H1 (cell line): ENCODE results near the gene ST8SIA4. TPM values are rescaled to one million over a fixed set of nuclear protein-coding genes. Genes with fewer than 3 reads are reported as not detected.

ENCODE experiments used
- CTCF ChIA-PET: fragments of 300-600 bp; sonication (Branson Sonifier 250); formaldehyde crosslinking; loops from one replicate; lab custom pipeline; 2021; ENCODE audit not compliant: partially characterized antibody; lab: Charles Lee
- POLR2A ChIA-PET: fragments of 300-600 bp; sonication (Branson Sonifier 250); formaldehyde crosslinking; loops from one replicate; lab custom pipeline; 2021; ENCODE audit warnings: inconsistent platforms; ENCODE audit not compliant: partially characterized antibody; lab: Charles Lee
- DNase-seq, 2 experiments: peaks; one replicate each; pipeline versions ENCODE4 v3.0.0 to v3.0.0-alpha.2; 2010 to 2022; ENCODE audit warnings: low spot score in 2 of 2, low read depth in 1 of 2, mixed read lengths in 1 of 2
- FAIRE-seq: peaks from 2 replicates; lab custom pipeline; 2011; peaks lifted over from hg19 to GRCh38; lab: Jason Lieb, UNC
- H2AFZ ChIP-seq: 2 replicates; pipeline ENCODE4 v1.8.1; 2012; ENCODE audit warnings: low read length, inconsistent platforms
- H2AK5ac ChIP-seq: 2 replicates; pipeline ENCODE4 v1.6.1; 2013; ENCODE audit warnings: low read depth, low read length
- H2BK120ac ChIP-seq: replicated peaks from 2 replicates; pipeline ENCODE3; 2013; ENCODE audit warnings: low read depth, low read length, inconsistent platforms
- H2BK12ac ChIP-seq: 2 replicates; pipeline ENCODE4 v1.6.1; 2013; ENCODE audit warnings: low read depth, low read length
- H2BK15ac ChIP-seq: 2 replicates; pipeline ENCODE4 v1.6.1; 2013; ENCODE audit warnings: low read length
- H2BK20ac ChIP-seq: 2 replicates; pipeline ENCODE4 v1.6.1; 2013; ENCODE audit warnings: low read length
- H2BK5ac ChIP-seq: 2 replicates; pipeline ENCODE4 v1.6.1; 2013; ENCODE audit warnings: low read depth, low read length
- H3K14ac ChIP-seq: 2 replicates; pipeline ENCODE4 v1.6.1; 2013; ENCODE audit warnings: inconsistent platforms; ENCODE audit not compliant: insufficient read length
- H3K18ac ChIP-seq: 2 replicates; pipeline ENCODE4 v1.6.1; 2013; ENCODE audit warnings: low read length; ENCODE audit errors: extremely low read depth
- H3K23ac ChIP-seq: 2 replicates; pipeline ENCODE4 v1.6.1; 2013; ENCODE audit warnings: inconsistent platforms; ENCODE audit not compliant: insufficient read length
- H3K23me2 ChIP-seq: 2 replicates; pipeline ENCODE4 v1.6.1; 2013; ENCODE audit warnings: low read depth, low read length
- H3K27ac ChIP-seq: 2 replicates; pipeline ENCODE4 v1.6.1; 2011; ENCODE audit warnings: low read depth, low read length, inconsistent platforms
- H3K27me3 ChIP-seq, 4 experiments: replicated peaks in 1 of 4; 1 replicate in 1 of 4; 2 replicates in 3 of 4; pipeline versions ENCODE4 v1.6.1 to v1.8.1; 2011 to 2013; ENCODE audit warnings: low read length in 3 of 4, mild to moderate bottlenecking in 3 of 4, inconsistent platforms in 2 of 4, mixed read lengths in 2 of 4, moderate library complexity in 1 of 4; ENCODE audit not compliant: control insufficient read depth in 3 of 4, insufficient read depth in 3 of 4; ENCODE audit errors: extremely low read depth in 1 of 4
- H3K36me3 ChIP-seq, 4 experiments: 2 replicates each; pipeline versions ENCODE4 v1.6.1 to v1.8.1; 2011 to 2013; ENCODE audit warnings: mild to moderate bottlenecking in 4 of 4, low read length in 3 of 4, moderate library complexity in 2 of 4, control low read depth in 1 of 4, inconsistent platforms in 1 of 4; ENCODE audit not compliant: insufficient read depth in 4 of 4, control insufficient read depth in 2 of 4
- H3K4ac ChIP-seq: replicated peaks from 2 replicates; pipeline ENCODE3; 2013; ENCODE audit warnings: low read length, low read depth, mixed read lengths, inconsistent platforms; ENCODE audit not compliant: insufficient read length
- H3K4me1 ChIP-seq, 4 experiments: replicated peaks in 1 of 4; 1 replicate in 1 of 4; 2 replicates in 3 of 4; pipeline versions ENCODE4 v1.6.1 to v1.8.1; 2011 to 2013; ENCODE audit warnings: low read length in 3 of 4, inconsistent platforms in 2 of 4, mixed read lengths in 1 of 4; ENCODE audit not compliant: insufficient read depth in 4 of 4, control insufficient read depth in 3 of 4
- H3K4me2 ChIP-seq, 2 experiments: 2 replicates each; pipeline versions ENCODE4 v1.6.1 to v1.8.1; 2011 to 2013; ENCODE audit warnings: low read depth in 2 of 2, low read length in 2 of 2, control low read depth in 1 of 2, inconsistent platforms in 1 of 2, mild to moderate bottlenecking in 1 of 2; ENCODE audit not compliant: insufficient read depth in 1 of 2
- H3K4me3 ChIP-seq, 4 experiments: fragments of 200-600, 300-600 bp in 1 of 4; sonication (generic), shearing (Covaris generic), sonication (Bioruptor Twin) in 1 of 4; 2 replicates each; pipeline versions ENCODE4 v1.5.1 to v1.8.1; 2011 to 2016; ENCODE audit warnings: low read length in 4 of 4, low read depth in 3 of 4, control low read depth in 2 of 4, inconsistent platforms in 2 of 4, mild to moderate bottlenecking in 2 of 4, mixed read lengths in 1 of 4, moderate library complexity in 1 of 4; ENCODE audit not compliant: insufficient read depth in 2 of 4; ENCODE audit errors: extremely low read depth in 1 of 4
- H3K56ac ChIP-seq: replicated peaks from 2 replicates; pipeline ENCODE3; 2013; ENCODE audit warnings: low read depth, mild to moderate bottlenecking, mixed read lengths, low read length, inconsistent platforms; ENCODE audit not compliant: insufficient read length
- H3K79me1 ChIP-seq: 2 replicates; pipeline ENCODE4 v1.6.1; 2013; ENCODE audit warnings: low read depth, low read length, control low read depth
- H3K79me2 ChIP-seq, 2 experiments: 2 replicates each; pipeline versions ENCODE4 v1.6.1 to v1.8.1; 2012 to 2013; ENCODE audit warnings: low read length in 2 of 2, mild to moderate bottlenecking in 2 of 2, inconsistent platforms in 1 of 2; ENCODE audit not compliant: insufficient read depth in 2 of 2, control insufficient read depth in 1 of 2
- H3K9ac ChIP-seq, 4 experiments: replicated peaks in 1 of 4; 1 replicate in 1 of 4; 2 replicates in 3 of 4; pipeline versions ENCODE4 v1.6.1 to v1.8.1; 2011 to 2013; ENCODE audit warnings: low read depth in 3 of 4, low read length in 3 of 4, control low read depth in 2 of 4, mild to moderate bottlenecking in 2 of 4, moderate library complexity in 2 of 4, inconsistent platforms in 1 of 4; ENCODE audit errors: extremely low read depth in 1 of 4
- H3K9me3 ChIP-seq, 2 experiments: 2 replicates each; pipeline versions ENCODE4 v1.6.1 to v1.8.1; 2012 to 2013; ENCODE audit warnings: mild to moderate bottlenecking in 2 of 2, moderate library complexity in 2 of 2, control low read depth in 1 of 2, inconsistent platforms in 1 of 2, low read depth in 1 of 2, low read length in 1 of 2, mixed read lengths in 1 of 2; ENCODE audit not compliant: insufficient read depth in 2 of 2
- H4K20me1 ChIP-seq, 2 experiments: replicated peaks in 1 of 2; 2 replicates each; pipeline versions ENCODE3 to v1.8.1; 2011 to 2013; ENCODE audit warnings: inconsistent platforms in 2 of 2, low read length in 2 of 2, mild to moderate bottlenecking in 1 of 2; ENCODE audit not compliant: insufficient read depth in 2 of 2, control insufficient read depth in 1 of 2
- H4K5ac ChIP-seq: 2 replicates; pipeline ENCODE4 v1.6.1; 2013; ENCODE audit warnings: low read length, low read depth, mixed read lengths, inconsistent platforms; ENCODE audit not compliant: insufficient read length
- H4K8ac ChIP-seq: 2 replicates; pipeline ENCODE4 v1.8.0; 2013; ENCODE audit warnings: mild to moderate bottlenecking, moderate library complexity, low read length, inconsistent platforms; ENCODE audit not compliant: insufficient read depth; ENCODE audit errors: extremely low read depth
- H4K91ac ChIP-seq: replicated peaks from 2 replicates; pipeline ENCODE3; 2013; ENCODE audit warnings: low read length, mixed read lengths, inconsistent platforms; ENCODE audit not compliant: insufficient read length
- BRCA1 ChIP-seq: IDR thresholded peaks from 2 replicates; pipeline ENCODE4 v1.6.1; 2012; ENCODE audit warnings: low read depth, low read length, improper control_type of control experiment
- CBX5 ChIP-seq: fragments of 300-800, 300-1000 bp; sonication (generic); IDR thresholded peaks from 2 replicates; pipeline ENCODE4 v1.7.1; 2016; ENCODE audit warnings: antibody characterized with exemption, low read length, low read depth
- CBX8 ChIP-seq: fragments of 300-800, 300-1000 bp; sonication (generic); IDR thresholded peaks from 2 replicates; pipeline ENCODE4 v1.7.1; 2016; ENCODE audit warnings: low read depth, low read length, borderline replicate concordance
- CHD1 ChIP-seq: IDR thresholded peaks from 2 replicates; pipeline ENCODE4 v1.6.1; 2012; ENCODE audit warnings: low read depth, low read length, improper control_type of control experiment
- POLR2A ChIP-seq, 2 experiments: IDR thresholded peaks; 1 replicate in 1 of 2; 2 replicates in 1 of 2; pipeline ENCODE4 v1.6.1; 2011; ENCODE audit warnings: low read depth in 2 of 2, low read length in 2 of 2, mild to moderate bottlenecking in 2 of 2; ENCODE audit errors: control extremely low read depth in 1 of 2
- POU5F1 ChIP-seq: IDR thresholded peaks from 2 replicates; pipeline ENCODE4 v1.6.1; 2011; ENCODE audit warnings: low read depth, mild to moderate bottlenecking, low read length, moderate library complexity
- SIX5 ChIP-seq: IDR thresholded peaks from 2 replicates; pipeline ENCODE4 v1.6.1; 2011; ENCODE audit warnings: mild to moderate bottlenecking, low read depth, low read length
- SP1 ChIP-seq: IDR thresholded peaks from 2 replicates; pipeline ENCODE4 v1.6.1; 2011; ENCODE audit warnings: low read depth, low read length
- ZNF274 ChIP-seq: IDR thresholded peaks from 2 replicates; pipeline ENCODE4 v1.7.0; 2012; ENCODE audit warnings: low read length, borderline replicate concordance; ENCODE audit errors: extremely low read depth
- WGBS, 2 experiments: shearing (Covaris generic) in 1 of 2; methylation state at CpG; one replicate each; pipeline versions ENCODE4 v1.1.6 to v1.1.7; 2013 to 2015; ENCODE audit warnings: low lambda C conversion rate in 2 of 2, mixed read lengths in 2 of 2, inconsistent platforms in 1 of 2, low coverage in 1 of 2, missing lambda C conversion rate in 1 of 2; ENCODE audit not compliant: insufficient replicate concordance in 2 of 2, insufficient coverage in 1 of 2, insufficient read length in 1 of 2; ENCODE audit errors: extremely low coverage in 1 of 2, missing lambda C conversion rate in 1 of 2; 5-methylcytosine and 5-hydroxymethylcytosine counted together
- polyA plus RNA-seq, 7 experiments: library from polyadenylated mRNA; depleted of rRNA in 3 of 7; stranded (reverse) in 5 of 7; unstranded in 2 of 7; fragments of >200 nt in 5 of 7; fragments of 200-250 nt in 2 of 7; gene quantifications; 1 replicate in 5 of 7; 2 replicates in 1 of 7; 4 replicates in 1 of 7; pipeline versions ENCODE4 v1.2.1 to v1.2.3, GENCODE V29; 2011 to 2013; ENCODE audit warnings: missing spikeins in 2 of 7, mixed read lengths in 2 of 7
- total RNA-seq: library from RNA; stranded (reverse); fragmentation: NEBNext Ultra II Directional; extraction: Animal tissue kit (Norgen Biotek cat#: 25700); gene quantifications from 2 replicates; pipeline ENCODE4 v1.2.1, GENCODE V29; 2021

ST8SIA4 gene
- total and polyA plus RNA-seq, 2 of the 8 experiments (the other 6 are each of a cell fraction or from before 2014, with no cell fraction given), result 0.08 to 0.50 TPM

DNA sequence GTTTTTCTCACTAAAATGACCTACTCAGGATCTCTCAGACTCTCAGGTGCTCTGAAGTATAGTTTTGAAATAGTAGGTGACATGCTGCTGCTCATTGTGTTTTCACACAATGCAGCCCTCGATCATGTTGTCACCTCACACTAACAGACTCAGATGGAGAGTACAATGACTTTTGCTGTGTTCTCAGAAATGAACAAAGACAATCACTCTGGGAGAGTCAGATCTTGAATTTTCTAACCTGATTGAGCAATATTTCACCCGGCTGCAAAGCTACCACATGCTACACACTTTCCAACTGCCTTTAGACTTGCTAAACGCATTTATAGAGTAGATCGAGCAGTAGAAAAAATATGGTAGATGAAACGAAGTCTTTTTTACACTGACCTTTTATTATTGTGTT lies 113.4 kb downstream of the ST8SIA4 start:
- Histone ChIP-seq H3K27me3 (no peaks in the 10 kb centered on the region), H3K79me2 (no peaks in the 10 kb centered on the region), H2AK5ac (no peak overlapping the region), H3K4me3 (no peak overlapping the region), H3K27ac (no peak overlapping the region), H3K4me2 (no peak overlapping the region), H2BK120ac (no peak overlapping the region), H3K56ac (no peak overlapping the region), H3K79me1 (no peaks in the 10 kb centered on the region), H3K23me2 (no peaks in the 10 kb centered on the region), H4K8ac (no peak overlapping the region), H2BK20ac (0 out of 2 replicates have a peak overlapping the region, but pooled peaks have one; percentile 80), H2AFZ (no peak overlapping the region), H3K4ac (no peak overlapping the region), H4K5ac (no peak overlapping the region), H3K14ac (no peak overlapping the region), H4K20me1 (no peaks in the 10 kb centered on the region), H4K91ac (no peak overlapping the region), H2BK5ac (0 out of 2 replicates have a peak overlapping the region, but pooled peaks have one; percentile 26), H3K9me3 (peaks cover 0 to 8% of the 10 kb centered on the region in 2 experiments; a peak in 2 of 4 replicates), H3K4me1 (peaks cover 0 to 8% (median 3%) of the 10 kb centered on the region in 4 experiments; a peak in 4 of 7 replicates), H3K18ac (no peak overlapping the region), H3K9ac (no peak overlapping the region), H2BK15ac (no peak overlapping the region), H3K36me3 (no peaks in the 10 kb centered on the region), H2BK12ac (0 out of 2 replicates have a peak overlapping the region, but pooled peaks have one; percentile 60), H3K23ac (no peak overlapping the region)
- DNase-seq (no peak), FAIRE-seq (no peak)
- WGBS, 2 experiments, result 84% methylated on average over 5 of the region's 5 CpGs; no CpG with 5 or more reads in 1 of the 2 experiments
- ChIA-PET POLR2A (interaction anchor here (0.6 kb wide), 1 partner anchor 263 kb away, joined by 3 read pairs; no protein-coding TSS in a partner anchor), CTCF (interaction anchor here (1.5 to 2.0 kb wide), 2 partner anchors 15 to 111 kb away, joined by 8 to 11 read pairs; no protein-coding TSS in a partner anchor)
- no peak for TF ChIP-seq BRCA1
- TF ChIP-seq POLR2A (IDR thresholded peaks at IDR 0.05; ENCODE audit: control extremely low read depth in 1 of 2, low read depth in 2 of 2, low read length in 2 of 2), result no peak
- no peak for TF ChIP-seq CBX5
- TF ChIP-seq POU5F1, result no peak
- TF ChIP-seq SP1, result no peak
- TF ChIP-seq CBX8, result no peak
- no peak for TF ChIP-seq CHD1
- TF ChIP-seq ZNF274, result no peak
- no peak for TF ChIP-seq SIX5
